Glutamatergic neuron (in vitro differentiated cells): Measurements from ENCODE around the gene ABCG2. TPM values are rescaled to one million over a fixed set of nuclear protein-coding genes. Genes with fewer than 3 reads are reported as not detected.
"Not testable (repeated sequence)": the region's sequence is repeated elsewhere in the genome, so short reads cannot be mapped to it uniquely, and the experiment has no call there.

Experiments used
- DNase-seq: peaks from one replicate; pipeline ENCODE4 v3.0.0; 2022
- H3K27ac Mint-ChIP-seq: one replicate; pipeline ENCODE4 v1.8.0; 2020; ENCODE audit warnings: mild to moderate bottlenecking, mixed read lengths, inconsistent platforms; ENCODE audit not compliant: unreplicated experiment
- H3K27me3 Mint-ChIP-seq: one replicate; pipeline ENCODE4 v1.8.0; 2020; ENCODE audit warnings: mild to moderate bottlenecking, moderate library complexity, mixed read lengths, inconsistent platforms; ENCODE audit not compliant: unreplicated experiment
- H3K36me3 Mint-ChIP-seq: one replicate; pipeline ENCODE4 v1.8.0; 2020; ENCODE audit warnings: mild to moderate bottlenecking, mixed read lengths, inconsistent platforms; ENCODE audit not compliant: unreplicated experiment
- H3K4me1 Mint-ChIP-seq: one replicate; pipeline ENCODE4 v1.8.0; 2020; ENCODE audit warnings: mild to moderate bottlenecking, low read depth, mixed read lengths, inconsistent platforms; ENCODE audit not compliant: unreplicated experiment
- H3K4me3 Mint-ChIP-seq: one replicate; pipeline ENCODE4 v1.8.0; 2020; ENCODE audit warnings: mild to moderate bottlenecking, mixed read lengths, inconsistent platforms; ENCODE audit not compliant: unreplicated experiment
- H3K9me3 Mint-ChIP-seq: one replicate; pipeline ENCODE4 v1.8.0; 2020; ENCODE audit warnings: mild to moderate bottlenecking, moderate library complexity, mixed read lengths, inconsistent platforms; ENCODE audit not compliant: unreplicated experiment
- CTCF ChIP-seq: fragments of 200-600 bp; sonication (generic); IDR thresholded peaks from one replicate; pipeline ENCODE4 v1.5.0; 2021; ENCODE audit not compliant: partially characterized antibody, unreplicated experiment
- total RNA-seq: library from RNA; stranded (reverse); fragmentation: NEBNext Ultra II Directional; extraction: Animal tissue kit (Norgen Biotek cat#: 25700); gene quantifications from one replicate; pipeline ENCODE4 v1.2.1, GENCODE V29; 2021; ENCODE audit not compliant: unreplicated experiment

Gene ABCG2
- total RNA-seq, 1 donor from 2014 or later: not detected

DNA sequence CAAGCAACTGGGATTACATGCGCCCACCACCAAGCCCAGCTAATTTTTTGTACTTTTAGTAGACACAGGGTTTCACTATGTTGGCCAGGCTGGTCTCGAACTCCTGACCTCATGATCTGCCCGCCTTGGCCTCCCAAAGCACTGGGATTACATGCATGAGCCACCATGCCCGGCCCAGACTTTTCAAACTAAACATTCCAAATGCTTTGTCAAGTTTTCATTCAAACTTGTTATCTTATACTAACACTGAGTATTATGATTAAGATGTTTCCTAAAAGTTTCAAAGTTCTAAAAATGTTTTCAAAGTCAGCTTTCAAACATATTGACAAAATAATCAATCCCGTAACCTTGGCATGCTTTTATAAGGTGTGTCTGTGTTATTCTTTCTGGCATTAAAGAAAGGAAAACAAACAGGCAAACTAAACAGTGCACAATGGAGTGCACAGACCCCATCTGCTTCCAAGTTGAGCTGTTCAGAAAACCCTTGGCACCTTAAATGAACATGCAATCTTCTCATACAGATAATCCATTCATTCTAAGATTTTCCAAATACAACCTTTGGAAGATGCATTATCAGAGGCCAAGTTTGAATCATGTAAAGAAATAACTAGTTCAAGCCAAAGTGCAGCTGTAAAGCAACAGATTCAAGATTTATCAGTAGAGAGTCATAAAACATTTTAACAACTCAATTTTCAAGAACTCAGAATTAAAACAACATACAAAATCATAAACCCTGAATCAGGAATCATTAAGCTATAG lies 49.1 kb downstream of the ABCG2 start:
- no peaks in the 10 kb centered on the region for H3K9me3 Mint-ChIP-seq
- no peak for DNase-seq
- H3K4me1 Mint-ChIP-seq: no peaks in the 10 kb centered on the region
- no peak for TF ChIP-seq CTCF
- peaks cover 4% of the 10 kb centered on the region for H3K27me3 Mint-ChIP-seq
- no peak overlapping the region for H3K4me3 Mint-ChIP-seq
- H3K36me3 Mint-ChIP-seq: no peaks in the 10 kb centered on the region
- no peak overlapping the region for H3K27ac Mint-ChIP-seq

- no peak for DNase-seq
- no peak overlapping the region for H3K27ac Mint-ChIP-seq
- H3K9me3 Mint-ChIP-seq: no peaks in the 10 kb centered on the region
- H3K36me3 Mint-ChIP-seq: no peaks in the 10 kb centered on the region
- peaks cover 4% of the 10 kb centered on the region for H3K27me3 Mint-ChIP-seq
- H3K4me3 Mint-ChIP-seq: no peak overlapping the region
- no peaks in the 10 kb centered on the region for H3K4me1 Mint-ChIP-seq
- TF ChIP-seq CTCF: no peak
These were observed 49.7 kb downstream of the ABCG2 start for GRCh38 chr4:88108747-88109122.

DNA sequence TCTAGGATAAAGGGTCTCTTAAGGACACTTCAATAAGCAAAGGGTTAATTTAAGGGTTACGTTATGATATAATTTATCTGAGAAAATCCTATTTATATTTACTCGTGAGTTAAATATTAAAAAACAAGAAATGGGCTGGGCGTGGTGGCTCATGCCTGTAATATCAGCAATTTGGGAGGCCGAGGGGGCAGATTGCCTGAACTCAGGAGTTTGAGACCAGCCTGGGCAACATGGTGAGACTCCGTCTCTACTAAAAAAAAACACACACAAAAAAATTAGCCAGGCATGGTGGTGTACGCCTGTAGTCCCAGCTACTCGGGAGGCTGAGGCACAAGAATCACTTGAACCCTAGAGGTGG lies 50.4 kb downstream of the ABCG2 start:
- not testable (repeated sequence) for H3K4me3 Mint-ChIP-seq, H3K27me3 Mint-ChIP-seq, H3K36me3 Mint-ChIP-seq, H3K4me1 Mint-ChIP-seq, DNase-seq, H3K9me3 Mint-ChIP-seq, H3K27ac Mint-ChIP-seq

- Mint-ChIP-seq H3K4me3 (no peak overlapping the region), H3K36me3 (no peaks in the 10 kb centered on the region), H3K9me3 (no peaks in the 10 kb centered on the region), H3K27me3 (peaks cover 4% of the 10 kb centered on the region), H3K4me1 (no peaks in the 10 kb centered on the region), H3K27ac (no peak overlapping the region)
- TF ChIP-seq CTCF: no peak
- no peak for DNase-seq
These were observed 50.9 kb downstream of the ABCG2 start for GRCh38 chr4:88107406-88108107.

GRCh38 chr4:88106205-88106604 lies 52.2 kb downstream of the ABCG2 start:
- no peaks in the 10 kb centered on the region for H3K9me3 Mint-ChIP-seq
- H3K27ac Mint-ChIP-seq: no peak overlapping the region
- no peaks in the 10 kb centered on the region for H3K36me3 Mint-ChIP-seq
- H3K4me3 Mint-ChIP-seq: no peak overlapping the region
- peaks cover 4% of the 10 kb centered on the region for H3K27me3 Mint-ChIP-seq
- TF ChIP-seq CTCF: no peak
- DNase-seq: no peak
- H3K4me1 Mint-ChIP-seq: no peaks in the 10 kb centered on the region
